GM12878 (cell line): ENCODE results near the gene CHTOP. TPM values are rescaled to one million over a fixed set of nuclear protein-coding genes. Genes with fewer than 3 reads are reported as not detected.

Source experiments
- ASH2L ChIP-seq: fragments of 300-600, 200-600 bp; sonication (generic); IDR thresholded peaks from 2 replicates; pipeline ENCODE4 v1.6.1; 2017; ENCODE audit warnings: low read depth, mild to moderate bottlenecking, borderline replicate concordance
- ATF7 ChIP-seq: fragments of 450-650 bp; IDR thresholded peaks from 2 replicates; pipeline ENCODE4 v1.6.1; 2016; ENCODE audit warnings: low read depth, mild to moderate bottlenecking
- BCLAF1 ChIP-seq: fragments of 450-650 bp; IDR thresholded peaks from 2 replicates; pipeline ENCODE4 v1.6.1; 2017; ENCODE audit warnings: antibody characterized with exemption, mild to moderate bottlenecking, moderate library complexity
- BMI1 ChIP-seq: fragments of 450-650 bp; IDR thresholded peaks from 2 replicates; pipeline ENCODE4 v1.6.1; 2016; ENCODE audit warnings: mild to moderate bottlenecking, moderate library complexity, borderline replicate concordance
- BRCA1 ChIP-seq: IDR thresholded peaks from 2 replicates; pipeline ENCODE4 v1.6.1; 2011; ENCODE audit warnings: low read depth, low read length, improper control_type of control experiment
- CHD1 ChIP-seq: IDR thresholded peaks from 2 replicates; pipeline ENCODE4 v1.6.1; 2012; ENCODE audit warnings: low read depth, low read length, improper control_type of control experiment
- CREM ChIP-seq: IDR thresholded peaks from 2 replicates; pipeline ENCODE4 v1.6.1; 2014; ENCODE audit warnings: antibody characterized with exemption, low read depth
- DPF2 ChIP-seq: fragments of 450-650 bp; IDR thresholded peaks from 2 replicates; pipeline ENCODE4 v1.6.1; 2017; ENCODE audit warnings: mild to moderate bottlenecking
- EGR1 ChIP-seq, 2 experiments: IDR thresholded peaks; 1 replicate in 1 of 2; 2 replicates in 1 of 2; pipeline ENCODE4 v1.6.1; 2011 to 2012; ENCODE audit warnings: low read depth in 2 of 2, low read length in 2 of 2, borderline replicate concordance in 1 of 2, mild to moderate bottlenecking in 1 of 2, moderate library complexity in 1 of 2
- ELK1 ChIP-seq: IDR thresholded peaks from 2 replicates; pipeline ENCODE4 v1.6.1; 2012; ENCODE audit warnings: low read depth, low read length, improper control_type of control experiment
- ESRRA ChIP-seq: IDR thresholded peaks from 2 replicates; pipeline ENCODE4 v1.6.1; 2012; ENCODE audit warnings: mild to moderate bottlenecking, low read length, improper control_type of control experiment
- HDAC2 ChIP-seq: fragments of 200-600 bp; sonication (generic); IDR thresholded peaks from 2 replicates; pipeline ENCODE4 v1.6.1; 2017
- IRF4 ChIP-seq: IDR thresholded peaks from 2 replicates; pipeline ENCODE4 v1.6.1; 2011; ENCODE audit warnings: low read depth, low read length
- JUND ChIP-seq: IDR thresholded peaks from 2 replicates; pipeline ENCODE4 v1.6.1; 2012; ENCODE audit warnings: low read depth, mild to moderate bottlenecking, low read length, improper control_type of control experiment, moderate library complexity
- KDM1A ChIP-seq: fragments of 200-600 bp; sonication (generic); IDR thresholded peaks from 2 replicates; pipeline ENCODE4 v1.6.1; 2016; ENCODE audit warnings: borderline replicate concordance
- MEF2A ChIP-seq: IDR thresholded peaks from 2 replicates; pipeline ENCODE4 v1.6.1; 2011; ENCODE audit warnings: low read depth, mild to moderate bottlenecking, low read length, moderate library complexity; ENCODE audit not compliant: insufficient read depth
- MLLT1 ChIP-seq: fragments of 450-650 bp; IDR thresholded peaks from 2 replicates; pipeline ENCODE4 v1.6.1; 2016; ENCODE audit warnings: mild to moderate bottlenecking
- MXI1 ChIP-seq: fragments of 150-350 bp; IDR thresholded peaks from 2 replicates; pipeline ENCODE4 v1.6.1; 2011; ENCODE audit warnings: low read depth, mild to moderate bottlenecking, inconsistent platforms, low read length, improper control_type of control experiment
- PKNOX1 ChIP-seq: fragments of 450-650 bp; IDR thresholded peaks from 2 replicates; pipeline ENCODE4 v1.6.1; 2016; ENCODE audit warnings: mild to moderate bottlenecking
- POLR2AphosphoS5 ChIP-seq: IDR thresholded peaks from 2 replicates; pipeline ENCODE4 v1.6.1; 2011; ENCODE audit warnings: mild to moderate bottlenecking, low read length, inconsistent platforms
- RBBP5 ChIP-seq: fragments of 200-600 bp; sonication (generic); conservative IDR thresholded peaks from 2 replicates; pipeline ENCODE4 v1.6.1; 2016
- SMAD1 ChIP-seq: fragments of 450-650 bp; IDR thresholded peaks from 2 replicates; pipeline ENCODE4 v1.6.1; 2018; ENCODE audit warnings: mild to moderate bottlenecking, low read depth; ENCODE audit not compliant: partially characterized antibody
- TAF1 ChIP-seq: IDR thresholded peaks from 2 replicates; pipeline ENCODE4 v1.6.1; 2011; ENCODE audit warnings: mild to moderate bottlenecking, low read depth, low read length, borderline replicate concordance
- YY1 ChIP-seq: IDR thresholded peaks from 2 replicates; pipeline ENCODE4 v1.6.1; 2011; ENCODE audit warnings: low read depth, mild to moderate bottlenecking, low read length
- ZBED1 ChIP-seq: IDR thresholded peaks from 2 replicates; pipeline ENCODE4 v1.6.1; 2016; ENCODE audit warnings: borderline replicate concordance
- ZNF622 ChIP-seq: fragments of 450-650 bp; IDR thresholded peaks from 2 replicates; pipeline ENCODE4 v1.6.1; 2017; ENCODE audit warnings: mild to moderate bottlenecking, inconsistent platforms
- polyA plus RNA-seq, 11 experiments: library from polyadenylated mRNA; depleted of rRNA in 4 of 11; unstranded in 6 of 11; stranded (reverse) in 5 of 11; fragments of >200 nt; fragmentation: Nextera tagmentation in 4 of 11; fragmentation: Illumina TruSeq in 1 of 11; extraction: Ambion mirVana in 4 of 11; extraction: Trizol in 1 of 11; gene quantifications; 1 replicate in 1 of 11; 2 replicates in 10 of 11; pipeline versions ENCODE4 v1.2.1 to v1.2.3, GENCODE V29; 2011 to 2016; ENCODE audit warnings: inconsistent platforms in 2 of 11, missing spikeins in 2 of 11, low read depth in 1 of 11
- total RNA-seq, 4 experiments: library from RNA; depleted of rRNA in 3 of 4; stranded (reverse); fragments of >200 nt in 3 of 4; fragmentation: Illumina TruSeq in 1 of 4; extraction: Trizol in 1 of 4; gene quantifications; 2 replicates each; pipeline versions ENCODE4 v1.2.1 to v1.2.3, GENCODE V29; 2013 to 2021

The CHTOP gene
- total and polyA plus RNA-seq, 10 of the 15 experiments (the other 5 are each of a cell fraction or from before 2014, with no cell fraction given): 8.4 to 93.8 (median 52.3) TPM

GRCh38 chr1:153633754-153634665, at the start of gene CHTOP (continued):
- no peak for TF ChIP-seq HDAC2
- peak; percentile 94 for TF ChIP-seq CHD1
- TF ChIP-seq PKNOX1: peak; percentile 86
- TF ChIP-seq MXI1: peak; percentile 20; the same call in 1 of the 2 replicates
- peak; percentile 100 for TF ChIP-seq YY1
- no peak for TF ChIP-seq BMI1
- TF ChIP-seq MLLT1: peak; percentile 96
- no peak for TF ChIP-seq BRCA1
- TF ChIP-seq ELK1: peak; percentile 58; the same call in 1 of the 2 replicates
- peak; percentile 95 for TF ChIP-seq CREM
- peak; percentile 94 for TF ChIP-seq TAF1
- peak; percentile 94 for TF ChIP-seq DPF2
- TF ChIP-seq SMAD1: peak; percentile 77
- no peak; the same call in 1 of the 2 replicates for TF ChIP-seq MEF2A
- TF ChIP-seq EGR1 (IDR thresholded peaks at IDR 0.05; ENCODE audit: borderline replicate concordance in 1 of 2, low read depth in 2 of 2, low read length in 2 of 2): peak; percentile 52 to 92; a peak in 2 of 3 replicates
- 0 out of 2 replicates have a peak, but pooled peaks have one; percentile 18 for TF ChIP-seq IRF4
- TF ChIP-seq ESRRA: no peak
- no peak for TF ChIP-seq KDM1A
- no peak for TF ChIP-seq ZNF622
- TF ChIP-seq POLR2AphosphoS5: peak; percentile 99
- TF ChIP-seq ASH2L: peak; percentile 77
- no peak for TF ChIP-seq JUND
- no peak for TF ChIP-seq BCLAF1
- TF ChIP-seq ATF7: peak; percentile 97
- TF ChIP-seq RBBP5: no peak
- peak; percentile 47; the same call in 1 of the 2 replicates for TF ChIP-seq ZBED1
